C4-2B (cell line): Measurements from ENCODE around the gene FUNDC2.

Source experiments
- H3K27ac ChIP-seq: fragments of 450-650 bp; 2 replicates; pipeline ENCODE4 v1.5.1; 2017
- ZFX ChIP-seq: fragments of 450-650 bp; IDR thresholded peaks from 2 replicates; pipeline ENCODE4 v1.6.1; 2017
- TF ChIP-seq, protein P1 (sequence below): fragments of 450-650 bp; conservative IDR thresholded peaks from 2 replicates; pipeline ENCODE4 v1.5.1; 2017; ENCODE audit warnings: mild to moderate bottlenecking

FUNDC2 gene

DNA sequence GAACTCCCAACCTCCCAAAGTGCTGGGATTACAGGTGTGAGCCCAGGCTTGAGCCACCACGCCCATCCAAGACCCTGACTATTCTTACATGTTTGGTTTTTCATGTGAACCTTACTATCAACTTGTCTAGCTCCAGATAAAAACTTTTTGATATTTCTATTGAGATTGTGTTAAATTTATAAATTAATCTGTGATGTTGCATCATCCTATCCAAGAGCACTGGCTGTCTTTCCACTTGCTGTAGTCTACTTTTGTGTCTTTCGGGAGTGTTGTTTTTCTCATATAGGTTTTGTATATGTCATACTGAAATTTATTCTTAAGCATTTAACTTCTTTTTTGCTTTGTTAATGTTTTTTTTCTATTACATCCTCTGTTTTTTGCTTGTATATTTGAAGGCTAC, 79.3 kb downstream of the FUNDC2 start:
- no peak overlapping the region for H3K27ac ChIP-seq
- TF ChIP-seq ZFX, result no peak
- TF ChIP-seq, protein P1, sequence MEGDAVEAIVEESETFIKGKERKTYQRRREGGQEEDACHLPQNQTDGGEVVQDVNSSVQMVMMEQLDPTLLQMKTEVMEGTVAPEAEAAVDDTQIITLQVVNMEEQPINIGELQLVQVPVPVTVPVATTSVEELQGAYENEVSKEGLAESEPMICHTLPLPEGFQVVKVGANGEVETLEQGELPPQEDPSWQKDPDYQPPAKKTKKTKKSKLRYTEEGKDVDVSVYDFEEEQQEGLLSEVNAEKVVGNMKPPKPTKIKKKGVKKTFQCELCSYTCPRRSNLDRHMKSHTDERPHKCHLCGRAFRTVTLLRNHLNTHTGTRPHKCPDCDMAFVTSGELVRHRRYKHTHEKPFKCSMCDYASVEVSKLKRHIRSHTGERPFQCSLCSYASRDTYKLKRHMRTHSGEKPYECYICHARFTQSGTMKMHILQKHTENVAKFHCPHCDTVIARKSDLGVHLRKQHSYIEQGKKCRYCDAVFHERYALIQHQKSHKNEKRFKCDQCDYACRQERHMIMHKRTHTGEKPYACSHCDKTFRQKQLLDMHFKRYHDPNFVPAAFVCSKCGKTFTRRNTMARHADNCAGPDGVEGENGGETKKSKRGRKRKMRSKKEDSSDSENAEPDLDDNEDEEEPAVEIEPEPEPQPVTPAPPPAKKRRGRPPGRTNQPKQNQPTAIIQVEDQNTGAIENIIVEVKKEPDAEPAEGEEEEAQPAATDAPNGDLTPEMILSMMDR, result no peak

DNA sequence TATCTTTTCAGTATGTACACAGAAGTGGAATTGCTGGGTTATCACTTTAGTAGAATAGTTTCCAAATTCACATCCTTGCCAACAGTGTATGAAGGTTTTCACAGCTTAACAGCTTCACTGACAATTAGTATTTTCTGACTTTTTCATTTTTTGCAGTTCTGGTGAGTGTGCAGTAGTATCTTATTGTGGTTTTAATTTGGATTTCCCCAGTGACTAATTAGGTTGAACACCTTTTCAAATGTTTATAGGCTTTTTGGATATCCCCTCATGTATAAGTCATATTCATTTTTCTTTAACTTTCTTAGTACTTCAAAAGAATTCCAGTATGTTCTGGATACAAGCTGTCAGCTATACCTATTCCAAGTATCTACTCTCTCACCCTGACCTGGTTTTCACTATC, 81.8 kb downstream of the FUNDC2 start:
- TF ChIP-seq, protein P1, result no peak
- no peak for TF ChIP-seq ZFX
- no peak overlapping the region for H3K27ac ChIP-seq
